Smooth muscle cell (in vitro differentiated cells): Measurements from ENCODE around the gene CHPF2. TPM values are rescaled to one million over a fixed set of nuclear protein-coding genes. Genes with fewer than 3 reads are reported as not detected.

Source experiments
- DNase-seq: peaks from one replicate; lab custom pipeline; 2025; ENCODE audit not compliant: unreplicated experiment; lab: John Stamatoyannopoulos, UW
- H2AFZ ChIP-seq: fragments of 200-600 bp; sonication (generic); 2 replicates; pipeline ENCODE4 v1.6.0; 2016; ENCODE audit warnings: antibody characterized with exemption, low read depth, mild to moderate bottlenecking
- H3F3A ChIP-seq: fragments of 200-600 bp; sonication (generic); 2 replicates; pipeline ENCODE4 v1.6.0; 2017; ENCODE audit warnings: antibody characterized with exemption, low read depth
- H3K27ac ChIP-seq: fragments of 200-600 bp; sonication (generic); 2 replicates; pipeline ENCODE4 v1.5.1; 2016; ENCODE audit warnings: low read depth, mild to moderate bottlenecking
- H3K27me3 ChIP-seq: fragments of 200-600 bp; sonication (generic); 2 replicates; pipeline ENCODE4 v1.6.1; 2016; ENCODE audit warnings: low read depth, mild to moderate bottlenecking
- H3K36me3 ChIP-seq: fragments of 200-600 bp; sonication (generic); 2 replicates; pipeline ENCODE4 v1.5.1; 2016; ENCODE audit warnings: low read depth
- H3K4me1 ChIP-seq: fragments of 200-600 bp; sonication (generic); 2 replicates; pipeline ENCODE4 v1.5.1; 2016; ENCODE audit warnings: low read depth
- H3K4me2 ChIP-seq: fragments of 200-600 bp; sonication (generic); 2 replicates; pipeline ENCODE4 v1.6.0; 2016; ENCODE audit warnings: mild to moderate bottlenecking
- H3K4me3 ChIP-seq: fragments of 200-600 bp; sonication (generic); 2 replicates; pipeline ENCODE4 v1.5.1; 2016; ENCODE audit warnings: mild to moderate bottlenecking
- H3K79me2 ChIP-seq: fragments of 200-600 bp; sonication (generic); 2 replicates; pipeline ENCODE4 v1.6.0; 2016; ENCODE audit warnings: low read depth, mild to moderate bottlenecking
- H3K9ac ChIP-seq: fragments of 200-600 bp; sonication (generic); 2 replicates; pipeline ENCODE4 v1.6.0; 2016; ENCODE audit warnings: low read depth
- H3K9me3 ChIP-seq: fragments of 200-600 bp; sonication (generic); replicated peaks from 2 replicates; pipeline ENCODE4 v1.5.1; 2016; ENCODE audit warnings: low read depth
- H4K20me1 ChIP-seq: fragments of 200-600 bp; sonication (generic); 2 replicates; pipeline ENCODE4 v1.6.0; 2016; ENCODE audit warnings: low read depth
- CTCF ChIP-seq: fragments of 200-600 bp; sonication (generic); IDR thresholded peaks from 2 replicates; pipeline ENCODE4 v1.5.1; 2017; ENCODE audit warnings: borderline replicate concordance, mild to moderate bottlenecking, antibody characterized with exemption; ENCODE audit not compliant: insufficient read depth, poor library complexity, severe bottlenecking
- WGBS: methylation state at CpG from one replicate; pipeline ENCODE4 v1.1.7; 2016; ENCODE audit warnings: low lambda C conversion rate; 5-methylcytosine and 5-hydroxymethylcytosine counted together
- polyA plus RNA-seq: library from polyadenylated mRNA; unstranded; fragments of >200 nt; fragmentation: Nextera tagmentation; extraction: Ambion mirVana; gene quantifications from 2 replicates; pipeline ENCODE4 v1.2.1, GENCODE V29; 2016
- total RNA-seq: library from RNA; depleted of rRNA; stranded (reverse); fragments of >200 nt; gene quantifications from 2 replicates; pipeline ENCODE4 v1.2.3, GENCODE V29; 2014

The CHPF2 gene
- total and polyA plus RNA-seq, 2 experiments from 2014 or later = 42.3 to 70.8 TPM

- no peaks in the 10 kb centered on the region for H3K9me3 ChIP-seq
- no peak for TF ChIP-seq CTCF
- no peak overlapping the region for H3K4me2 ChIP-seq
- DNase-seq = no peak
- H2AFZ ChIP-seq = no peak overlapping the region
- no peaks in the 10 kb centered on the region for H3K79me2 ChIP-seq
- H3K4me1 ChIP-seq = no peaks in the 10 kb centered on the region
- H3F3A ChIP-seq = no peaks in the 10 kb centered on the region
- H4K20me1 ChIP-seq = no peaks in the 10 kb centered on the region
- H3K9ac ChIP-seq = no peak overlapping the region
- H3K27ac ChIP-seq = no peak overlapping the region
- H3K27me3 ChIP-seq = no peaks in the 10 kb centered on the region
- peaks cover 16% of the 10 kb centered on the region for H3K36me3 ChIP-seq
- H3K4me3 ChIP-seq = no peak overlapping the region
- WGBS = 90% methylated on average over 3 of the region's 3 CpGs
Observed at GRCh38 chr7:151211155-151211772, 21.0 kb upstream of the CHPF2 start.

- Histone ChIP-seq H3K4me3 (no peak overlapping the region), H3K9ac (no peak overlapping the region), H3K27ac (no peak overlapping the region), H3K79me2 (no peaks in the 10 kb centered on the region), H3F3A (no peaks in the 10 kb centered on the region), H3K36me3 (peaks cover 27% of the 10 kb centered on the region), H3K27me3 (no peaks in the 10 kb centered on the region), H3K4me2 (no peak overlapping the region), H3K9me3 (no peaks in the 10 kb centered on the region), H3K4me1 (no peaks in the 10 kb centered on the region), H2AFZ (no peak overlapping the region), H4K20me1 (no peaks in the 10 kb centered on the region)
- no peak for TF ChIP-seq CTCF
- WGBS = 87% methylated on average over 5 of the region's 5 CpGs
- DNase-seq = no peak
Observed at GRCh38 chr7:151212626-151213025, 19.7 kb upstream of the CHPF2 start.

GRCh38 chr7:151213826-151214225 is 18.5 kb upstream of the CHPF2 start:
- whole genome bisulfite sequencing = 97% methylated on average over 3 of the region's 3 CpGs
- Histone ChIP-seq H3K9ac (no peak overlapping the region), H3K27me3 (no peaks in the 10 kb centered on the region), H4K20me1 (no peaks in the 10 kb centered on the region), H3K27ac (no peak overlapping the region), H3F3A (no peaks in the 10 kb centered on the region), H3K9me3 (no peaks in the 10 kb centered on the region), H3K4me1 (no peaks in the 10 kb centered on the region), H3K36me3 (peaks cover 27% of the 10 kb centered on the region), H3K4me2 (no peak overlapping the region), H3K4me3 (no peak overlapping the region), H3K79me2 (no peaks in the 10 kb centered on the region), H2AFZ (no peak overlapping the region)
- no peak for TF ChIP-seq CTCF
- no peak for DNase-seq

- H3K27me3 ChIP-seq = no peaks in the 10 kb centered on the region
- no peak overlapping the region for H3K9ac ChIP-seq
- H3K9me3 ChIP-seq = no peaks in the 10 kb centered on the region
- DNase-seq = no peak
- H3F3A ChIP-seq = no peaks in the 10 kb centered on the region
- H3K4me1 ChIP-seq = no peaks in the 10 kb centered on the region
- no peak overlapping the region for H3K4me3 ChIP-seq
- no peak overlapping the region for H3K27ac ChIP-seq
- no peak overlapping the region for H2AFZ ChIP-seq
- H3K4me2 ChIP-seq = no peak overlapping the region
- peaks cover 40% of the 10 kb centered on the region for H3K36me3 ChIP-seq
- no peaks in the 10 kb centered on the region for H3K79me2 ChIP-seq
- no peak for TF ChIP-seq CTCF
- WGBS = 97% methylated on average over 5 of the region's 5 CpGs
- H4K20me1 ChIP-seq = no peaks in the 10 kb centered on the region
Observed at GRCh38 chr7:151215396-151215795, 16.9 kb upstream of the CHPF2 start.
